Activated CD4-positive, alpha-beta memory T cell treated with anti-CD3 and anti-CD28 coated beads, Interleukin-2, amount 10 ng/mL, durations not matched to agents 7 days and 5 days (primary cell): ENCODE data around the gene R3HDM4. TPM values are rescaled to one million over a fixed set of nuclear protein-coding genes. Genes with fewer than 3 reads are reported as not detected.
A peak's percentile ranks its signal among the peaks of the same experiment; 100 is the strongest.

Experiments used
- CTCF ChIA-PET: fragments of 350-600 bp; sonication (Branson Sonifier 250); formaldehyde crosslinking; loops from one replicate; lab custom pipeline; 2021; ENCODE audit warnings: antibody characterized with exemption, inconsistent platforms; lab: Charles Lee
- POLR2A ChIA-PET: fragments of 350-600 bp; sonication (Branson Sonifier 250); formaldehyde crosslinking; loops from one replicate; lab custom pipeline; 2021; ENCODE audit warnings: antibody characterized with exemption; lab: Charles Lee
- DNase-seq: peaks from one replicate; pipeline ENCODE4 v3.0.0-alpha.2; 2020
- H3K27ac Mint-ChIP-seq: one replicate; pipeline ENCODE4 v1.8.0; 2021; ENCODE audit warnings: mild to moderate bottlenecking, mixed read lengths
- H3K27me3 Mint-ChIP-seq: one replicate; pipeline ENCODE4 v1.8.0; 2021; ENCODE audit warnings: mixed read lengths
- H3K36me3 Mint-ChIP-seq: one replicate; pipeline ENCODE4 v1.8.0; 2021; ENCODE audit warnings: low read depth, mixed read lengths
- H3K4me1 Mint-ChIP-seq: one replicate; pipeline ENCODE4 v1.8.0; 2021; ENCODE audit warnings: mixed read lengths
- H3K4me3 Mint-ChIP-seq: one replicate; pipeline ENCODE4 v1.8.0; 2021; ENCODE audit warnings: mild to moderate bottlenecking, mixed read lengths
- H3K9me3 Mint-ChIP-seq: one replicate; pipeline ENCODE4 v1.8.0; 2021; ENCODE audit warnings: mixed read lengths
- total RNA-seq, 2 experiments: library from RNA; stranded (reverse); gene quantifications; one replicate each; pipeline ENCODE4 v1.2.3, GENCODE V29; 2021

R3HDM4 gene
- total RNA-seq, 2 experiments from 2014 or later, result 111 to 116 TPM

DNA sequence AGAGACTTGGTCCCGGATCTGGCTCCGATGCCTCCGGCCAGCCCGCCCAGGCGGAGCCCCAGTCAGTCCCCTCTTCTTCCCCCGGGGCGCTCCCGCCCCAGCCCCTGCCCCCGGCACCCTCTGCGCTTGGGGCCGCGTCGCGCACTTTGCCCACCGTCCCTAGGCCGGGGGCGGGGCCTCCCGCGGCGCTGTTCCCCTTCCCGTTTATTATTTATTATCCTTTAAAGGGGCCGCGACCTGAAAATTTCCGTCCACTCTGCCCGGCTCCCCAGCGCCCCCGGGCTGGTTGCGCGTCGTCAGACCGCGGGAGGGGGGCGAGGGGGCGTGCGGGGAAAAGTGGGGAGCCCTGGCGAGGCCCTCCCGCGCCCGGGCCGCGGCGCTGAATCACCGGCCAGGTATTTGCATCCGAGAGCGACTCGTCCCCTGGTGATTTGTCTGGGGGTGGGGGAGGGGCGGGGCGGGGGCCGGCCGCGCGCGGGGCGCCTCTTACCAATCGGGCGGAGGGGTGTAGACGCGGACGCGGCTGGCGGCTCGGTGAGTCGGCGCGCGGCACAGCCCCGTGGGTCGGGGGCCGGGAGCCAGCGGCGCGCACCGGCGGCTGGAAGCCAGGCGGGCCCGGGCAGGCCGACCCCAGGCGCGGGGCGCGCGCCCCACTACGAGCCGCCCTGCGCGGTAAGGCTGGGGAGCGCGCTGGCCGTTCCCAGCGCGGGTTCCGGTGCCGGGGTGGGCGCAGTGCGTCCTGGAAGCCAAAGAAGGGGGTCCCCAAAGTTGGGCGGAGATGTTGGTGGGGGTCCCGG is 12.7 kb upstream of the R3HDM4 start, which contains the start of gene ARID3A:
Gene ARID3A (plus strand): TSS at position 510 of the 797 bp plus-strand sequence. CDS start 3,494 bp downstream, outside the sequence.
- peaks cover 18% of the 10 kb centered on the region for H3K4me1 Mint-ChIP-seq
- ChIA-PET POLR2A (interaction anchor here (1.1 to 1.2 kb wide), 3 partner anchors 56 to 59 kb away, joined by 3 to 6 read pairs (median 4); partner anchors contain the start of gene WDR18), CTCF (interaction anchor here (0.9 to 5.9 kb wide), 2 partner anchors 57 to 62 kb away, joined by 3 to 96 read pairs; partner anchors contain the start of gene WDR18)
- H3K4me3 Mint-ChIP-seq, result peak within 1 kb of the TSS; percentile 78
- peaks cover 6% of the 10 kb centered on the region for H3K36me3 Mint-ChIP-seq
- peak; percentile 80 for DNase-seq
- H3K27me3 Mint-ChIP-seq, result peaks cover 3% of the 10 kb centered on the region
- H3K27ac Mint-ChIP-seq, result peak within 1 kb of the TSS; percentile 73
- no peaks in the 10 kb centered on the region for H3K9me3 Mint-ChIP-seq

DNA sequence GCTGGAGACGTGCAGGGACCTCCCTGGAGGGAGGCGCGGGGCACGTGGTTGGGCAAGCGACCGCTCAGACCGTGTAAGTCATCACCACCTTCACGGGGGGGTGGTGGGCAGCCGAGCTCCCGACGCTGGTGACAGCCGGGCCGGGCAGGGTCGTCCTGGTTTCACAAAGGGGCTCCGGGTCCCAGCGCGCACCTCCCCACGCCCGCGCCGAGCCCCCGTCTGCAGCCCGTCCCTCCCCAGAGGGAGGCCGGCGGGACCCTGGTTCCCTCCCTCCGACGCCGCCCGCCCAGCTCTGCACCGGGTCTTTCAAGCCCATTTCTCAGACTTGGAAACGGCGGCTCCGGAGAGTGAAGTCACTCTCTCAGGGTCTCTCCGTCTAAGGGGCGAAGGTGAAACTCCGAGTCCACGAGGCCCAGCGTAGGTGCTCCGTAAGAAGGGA is 12.1 kb upstream of the R3HDM4 start:
- CTCF ChIA-PET, result interaction anchor here (0.9 to 5.9 kb wide), 2 partner anchors 57 to 62 kb away, joined by 3 to 96 read pairs; partner anchors contain the start of gene WDR18
- POLR2A ChIA-PET, result interaction anchor here (0.7 to 1.2 kb wide), 5 partner anchors 56 to 206 kb away, joined by 3 to 6 read pairs (median 4); partner anchors contain the start of gene WDR18
- Mint-ChIP-seq H3K9me3 (no peaks in the 10 kb centered on the region), H3K27me3 (peaks cover 3% of the 10 kb centered on the region), H3K27ac (peak overlapping the region; percentile 73), H3K4me1 (peaks cover 20% of the 10 kb centered on the region), H3K4me3 (peak overlapping the region; percentile 75), H3K36me3 (peaks cover 4% of the 10 kb centered on the region)
- no peak for DNase-seq

GRCh38 chr19:924553-925086 is 11.6 kb upstream of the R3HDM4 start:
- peaks cover 20% of the 10 kb centered on the region for H3K4me1 Mint-ChIP-seq
- H3K4me3 Mint-ChIP-seq, result peak overlapping the region; percentile 75
- H3K27ac Mint-ChIP-seq, result peak overlapping the region; percentile 67
- ChIA-PET CTCF (interaction anchor here (0.9 to 5.9 kb wide), 2 partner anchors 58 to 61 kb away, joined by 3 to 96 read pairs; partner anchors contain the start of gene WDR18), POLR2A (interaction anchor here (0.7 to 1.5 kb wide), 6 partner anchors 57 to 206 kb away, joined by 3 to 6 read pairs (median 4); partner anchors contain the start of genes ARHGAP45 and WDR18)
- no peaks in the 10 kb centered on the region for H3K36me3 Mint-ChIP-seq
- peak; percentile 48 for DNase-seq
- H3K27me3 Mint-ChIP-seq, result peaks cover 3% of the 10 kb centered on the region
- H3K9me3 Mint-ChIP-seq, result no peaks in the 10 kb centered on the region

DNA sequence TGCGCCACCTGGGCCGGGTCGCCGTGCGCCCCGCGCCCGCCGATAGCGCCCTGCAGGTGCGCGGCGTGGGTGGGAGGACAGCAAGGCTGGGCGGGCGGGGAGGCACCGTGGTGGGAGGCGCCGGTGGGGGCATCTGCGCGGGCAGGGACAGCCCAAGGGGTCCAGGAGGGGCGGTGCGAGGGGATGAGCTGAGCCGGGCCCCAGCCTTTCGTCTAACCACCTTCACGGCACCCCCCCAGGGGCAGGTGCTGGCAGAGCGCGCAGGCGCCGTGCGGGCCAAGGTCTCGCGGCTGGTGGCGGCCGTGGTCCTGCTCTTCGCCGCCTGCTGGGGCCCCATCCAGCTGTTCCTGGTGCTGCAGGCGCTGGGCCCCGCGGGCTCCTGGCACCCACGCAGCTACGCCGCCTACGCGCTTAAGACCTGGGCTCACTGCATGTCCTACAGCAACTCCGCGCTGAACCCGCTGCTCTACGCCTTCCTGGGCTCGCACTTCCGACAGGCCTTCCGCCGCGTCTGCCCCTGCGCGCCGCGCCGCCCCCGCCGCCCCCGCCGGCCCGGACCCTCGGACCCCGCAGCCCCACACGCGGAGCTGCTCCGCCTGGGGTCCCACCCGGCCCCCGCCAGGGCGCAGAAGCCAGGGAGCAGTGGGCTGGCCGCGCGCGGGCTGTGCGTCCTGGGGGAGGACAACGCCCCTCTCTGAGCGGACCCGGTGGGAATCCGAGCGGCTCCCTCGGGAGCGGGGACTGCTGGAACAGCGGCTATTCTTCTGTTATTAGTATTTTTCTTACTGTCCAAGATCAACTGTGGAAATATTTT is 7.2 kb upstream of the R3HDM4 start:
- Mint-ChIP-seq H3K4me1 (peaks cover 31% of the 10 kb centered on the region), H3K4me3 (peak overlapping the region; percentile 73), H3K27me3 (peaks cover 8% of the 10 kb centered on the region), H3K36me3 (no peaks in the 10 kb centered on the region), H3K9me3 (no peaks in the 10 kb centered on the region), H3K27ac (peak overlapping the region; percentile 65)
- ChIA-PET CTCF (interaction anchor here (0.7 to 5.9 kb wide), 5 partner anchors 27 to 64 kb away, joined by 3 to 96 read pairs (median 5); partner anchors contain the start of genes RNU6-9 and WDR18), POLR2A (interaction anchor here (0.7 to 2.2 kb wide), 8 partner anchors 11 to 64 kb away, joined by 3 to 17 read pairs (median 4); partner anchors contain the start of genes CFD, MED16, RNU6-9 and WDR18)
- DNase-seq, result peak; percentile 56

GRCh38 chr19:919199-920050 is 6.4 kb upstream of the R3HDM4 start:
- ChIA-PET CTCF (interaction anchor here (0.7 to 5.9 kb wide), 5 partner anchors 26 to 63 kb away, joined by 3 to 96 read pairs (median 5); partner anchors contain the start of genes RNU6-9 and WDR18), POLR2A (interaction anchor here (0.7 to 2.2 kb wide), 7 partner anchors 10 to 65 kb away, joined by 3 to 17 read pairs (median 4); partner anchors contain the start of genes MED16, RNU6-9 and WDR18)
- peak; percentile 39 for DNase-seq
- H3K27me3 Mint-ChIP-seq, result peaks cover 10% of the 10 kb centered on the region
- H3K4me3 Mint-ChIP-seq, result peak overlapping the region; percentile 32
- H3K4me1 Mint-ChIP-seq, result peaks cover 30% of the 10 kb centered on the region
- no peak overlapping the region for H3K27ac Mint-ChIP-seq
- no peaks in the 10 kb centered on the region for H3K9me3 Mint-ChIP-seq
- H3K36me3 Mint-ChIP-seq, result no peaks in the 10 kb centered on the region

GRCh38 chr19:918481-919198 is 5.6 kb upstream of the R3HDM4 start:
- peaks cover 10% of the 10 kb centered on the region for H3K27me3 Mint-ChIP-seq
- POLR2A ChIA-PET, result interaction anchor here (0.7 to 2.2 kb wide), 5 partner anchors 10 to 56 kb away, joined by 3 to 17 read pairs (median 6); no protein-coding TSS in a partner anchor
- no peaks in the 10 kb centered on the region for H3K9me3 Mint-ChIP-seq
- no peak overlapping the region for H3K27ac Mint-ChIP-seq
- peaks cover 27% of the 10 kb centered on the region for H3K4me1 Mint-ChIP-seq
- DNase-seq, result peak; percentile 32
- H3K4me3 Mint-ChIP-seq, result no peak overlapping the region
- CTCF ChIA-PET, result interaction anchor here (2.0 to 4.6 kb wide), 2 partner anchors 55 to 62 kb away, joined by 5 to 37 read pairs; no protein-coding TSS in a partner anchor
- no peaks in the 10 kb centered on the region for H3K36me3 Mint-ChIP-seq

- peak overlapping the region; percentile 62 for H3K4me3 Mint-ChIP-seq
- POLR2A ChIA-PET, result interaction anchor here (0.7 to 1.3 kb wide), 2 partner anchors 9 to 55 kb away, joined by 3 to 4 read pairs; no protein-coding TSS in a partner anchor
- CTCF ChIA-PET, result interaction anchor here (4.6 kb wide), 1 partner anchor 54 kb away, joined by 37 read pairs; no protein-coding TSS in a partner anchor
- H3K9me3 Mint-ChIP-seq, result no peaks in the 10 kb centered on the region
- peaks cover 25% of the 10 kb centered on the region for H3K4me1 Mint-ChIP-seq
- peaks cover 10% of the 10 kb centered on the region for H3K27me3 Mint-ChIP-seq
- DNase-seq, result no peak
- H3K27ac Mint-ChIP-seq, result no peak overlapping the region
- no peaks in the 10 kb centered on the region for H3K36me3 Mint-ChIP-seq
Measured at GRCh38 chr19:918152-918437, 5.1 kb upstream of the R3HDM4 start.

DNA sequence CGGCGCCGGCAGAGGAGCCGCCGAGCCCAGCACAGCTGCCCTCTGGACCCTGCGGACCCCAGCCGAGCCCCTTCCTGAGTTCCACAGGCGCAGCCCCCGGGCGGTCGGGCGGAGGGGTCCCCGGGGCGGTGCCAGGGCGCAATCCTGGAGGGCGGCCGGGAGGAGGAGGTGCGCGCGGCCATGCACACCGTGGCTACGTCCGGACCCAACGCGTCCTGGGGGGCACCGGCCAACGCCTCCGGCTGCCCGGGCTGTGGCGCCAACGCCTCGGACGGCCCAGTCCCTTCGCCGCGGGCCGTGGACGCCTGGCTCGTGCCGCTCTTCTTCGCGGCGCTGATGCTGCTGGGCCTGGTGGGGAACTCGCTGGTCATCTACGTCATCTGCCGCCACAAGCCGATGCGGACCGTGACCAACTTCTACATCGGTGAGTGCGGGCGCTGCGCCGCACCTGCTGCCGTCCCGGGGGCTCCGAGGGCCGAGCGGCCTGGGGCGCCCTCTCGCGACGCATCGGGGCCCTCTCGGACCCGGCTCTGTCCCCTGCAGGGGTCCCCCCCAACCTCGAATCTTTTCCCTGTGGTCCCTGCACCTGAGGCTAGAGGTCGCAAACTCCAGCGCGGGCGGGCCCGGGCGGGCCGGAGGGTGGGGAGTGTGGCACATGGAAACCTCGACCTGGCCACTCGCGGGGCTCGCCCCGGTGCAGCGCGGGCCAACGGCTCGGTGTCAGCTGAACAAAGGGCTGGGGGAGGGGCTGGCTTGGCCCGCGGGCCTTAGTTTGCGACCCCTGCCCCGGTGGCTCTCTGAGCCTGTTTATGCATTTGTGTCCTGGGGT is 4.5 kb upstream of the R3HDM4 start, which contains the start of gene KISS1R:
Gene KISS1R (plus strand): TSS at position 11 of the 829 bp plus-strand sequence. CDS start 170 bp downstream, at position 181.
- Mint-ChIP-seq H3K36me3 (no peaks in the 10 kb centered on the region), H3K27me3 (peaks cover 10% of the 10 kb centered on the region), H3K4me1 (peaks cover 25% of the 10 kb centered on the region), H3K4me3 (peak within 1 kb of the TSS; percentile 62), H3K9me3 (no peaks in the 10 kb centered on the region), H3K27ac (no peak within 1 kb of the TSS)
- peak; percentile 49 for DNase-seq
- ChIA-PET CTCF (interaction anchor here (4.3 to 4.6 kb wide), 2 partner anchors 54 kb away, joined by 35 to 37 read pairs; no protein-coding TSS in a partner anchor), POLR2A (interaction anchor here (0.7 to 1.3 kb wide), 2 partner anchors 9 to 55 kb away, joined by 3 to 4 read pairs; no protein-coding TSS in a partner anchor)

GRCh38 chr19:916645-917322 is 3.8 kb upstream of the R3HDM4 start:
- no peak for DNase-seq
- peaks cover 7% of the 10 kb centered on the region for H3K27me3 Mint-ChIP-seq
- no peaks in the 10 kb centered on the region for H3K9me3 Mint-ChIP-seq
- H3K27ac Mint-ChIP-seq, result no peak overlapping the region
- peaks cover 23% of the 10 kb centered on the region for H3K4me1 Mint-ChIP-seq
- no peak overlapping the region for H3K4me3 Mint-ChIP-seq
- no peaks in the 10 kb centered on the region for H3K36me3 Mint-ChIP-seq
- CTCF ChIA-PET, result interaction anchor here (1.2 to 4.3 kb wide), 2 partner anchors 53 to 67 kb away, joined by 3 to 35 read pairs; partner anchors contain the start of gene WDR18
- POLR2A ChIA-PET, result no interaction called here
